Type B pancreatic cell (in vitro differentiated cells): ENCODE data around the gene RUNX2. TPM values are rescaled to one million over a fixed set of nuclear protein-coding genes. Genes with fewer than 3 reads are reported as not detected.

Source experiments
- DNase-seq: peaks from one replicate; pipeline ENCODE4 v3.0.0; 2021; ENCODE audit warnings: mixed read lengths; ENCODE audit not compliant: unreplicated experiment; ENCODE audit errors: extremely low spot score
- H3K27ac Mint-ChIP-seq: 2 replicates; pipeline ENCODE4 v1.8.0; 2021; ENCODE audit warnings: mild to moderate bottlenecking, mixed read lengths
- H3K27me3 Mint-ChIP-seq: 2 replicates; pipeline ENCODE4 v1.8.0; 2021; ENCODE audit warnings: mixed read lengths
- H3K36me3 Mint-ChIP-seq: 2 replicates; pipeline ENCODE4 v1.8.0; 2021; ENCODE audit warnings: mixed read lengths
- H3K4me1 Mint-ChIP-seq: one replicate; pipeline ENCODE4 v1.8.0; 2021; ENCODE audit warnings: mixed read lengths; ENCODE audit not compliant: unreplicated experiment
- H3K4me3 Mint-ChIP-seq: 2 replicates; pipeline ENCODE4 v1.8.0; 2021; ENCODE audit warnings: mild to moderate bottlenecking, mixed read lengths
- H3K9me3 Mint-ChIP-seq: 2 replicates; pipeline ENCODE4 v1.8.0; 2021; ENCODE audit warnings: mixed read lengths
- CTCF ChIP-seq: fragments of 200-600 bp; sonication (generic); conservative IDR thresholded peaks from 2 replicates; pipeline ENCODE4 v1.5.0; 2021; ENCODE audit warnings: antibody characterized with exemption, mild to moderate bottlenecking
- total RNA-seq: library from RNA; stranded (reverse); gene quantifications from 2 replicates; pipeline ENCODE4 v1.2.1, GENCODE V29; 2021; ENCODE audit warnings: low replicate concordance

RUNX2 gene
- total RNA-seq, 1 donor from 2014 or later: 6.0 TPM

- Mint-ChIP-seq H3K36me3 (peaks cover 4% of the 10 kb centered on the region), H3K4me1 (peaks cover 46% of the 10 kb centered on the region), H3K27me3 (peaks cover 4% of the 10 kb centered on the region), H3K9me3 (no peaks in the 10 kb centered on the region), H3K4me3 (no peak overlapping the region), H3K27ac (no peak overlapping the region)
- TF ChIP-seq CTCF: no peak
- no peak for DNase-seq
Measured at GRCh38 chr6:45552536-45552935, 224.4 kb downstream of the RUNX2 start.

GRCh38 chr6:45553730-45554344 is 225.7 kb downstream of the RUNX2 start:
- Mint-ChIP-seq H3K36me3 (no peaks in the 10 kb centered on the region), H3K27me3 (peaks cover 4% of the 10 kb centered on the region), H3K27ac (no peak overlapping the region), H3K4me1 (peaks cover 46% of the 10 kb centered on the region), H3K4me3 (no peak overlapping the region), H3K9me3 (no peaks in the 10 kb centered on the region)
- no peak for TF ChIP-seq CTCF
- no peak for DNase-seq

- DNase-seq: no peak
- Mint-ChIP-seq H3K4me3 (no peak overlapping the region), H3K27ac (no peak overlapping the region), H3K27me3 (peaks cover 4% of the 10 kb centered on the region), H3K4me1 (peaks cover 46% of the 10 kb centered on the region), H3K36me3 (no peaks in the 10 kb centered on the region), H3K9me3 (no peaks in the 10 kb centered on the region)
- no peak for TF ChIP-seq CTCF
Measured at GRCh38 chr6:45554591-45554990, 226.5 kb downstream of the RUNX2 start.

GRCh38 chr6:45555981-45556771 is 228.0 kb downstream of the RUNX2 start:
- Mint-ChIP-seq H3K27ac (peak overlapping the region; percentile 10), H3K4me3 (peak overlapping the region; percentile 48), H3K36me3 (no peaks in the 10 kb centered on the region), H3K9me3 (no peaks in the 10 kb centered on the region), H3K27me3 (peaks cover 7% of the 10 kb centered on the region), H3K4me1 (peaks cover 46% of the 10 kb centered on the region)
- TF ChIP-seq CTCF: no peak
- no peak for DNase-seq

GRCh38 chr6:45556828-45557227 is 228.7 kb downstream of the RUNX2 start:
- H3K27me3 Mint-ChIP-seq: peaks cover 7% of the 10 kb centered on the region
- H3K9me3 Mint-ChIP-seq: no peaks in the 10 kb centered on the region
- no peak overlapping the region for H3K4me3 Mint-ChIP-seq
- H3K27ac Mint-ChIP-seq: no peak overlapping the region
- H3K4me1 Mint-ChIP-seq: peaks cover 46% of the 10 kb centered on the region
- H3K36me3 Mint-ChIP-seq: no peaks in the 10 kb centered on the region
- TF ChIP-seq CTCF: no peak
- no peak for DNase-seq
